ENCODE results near the gene MEA1. TPM values are rescaled to one million over a fixed set of nuclear protein-coding genes. Genes with fewer than 3 reads are reported as not detected.
A peak's percentile ranks its signal among the peaks of the same experiment; 100 is the strongest.

MEA1 gene
- total RNA-seq, 4 donors from 2014 or later: 45.9 to 78.1 (median 61.7) TPM

DNA sequence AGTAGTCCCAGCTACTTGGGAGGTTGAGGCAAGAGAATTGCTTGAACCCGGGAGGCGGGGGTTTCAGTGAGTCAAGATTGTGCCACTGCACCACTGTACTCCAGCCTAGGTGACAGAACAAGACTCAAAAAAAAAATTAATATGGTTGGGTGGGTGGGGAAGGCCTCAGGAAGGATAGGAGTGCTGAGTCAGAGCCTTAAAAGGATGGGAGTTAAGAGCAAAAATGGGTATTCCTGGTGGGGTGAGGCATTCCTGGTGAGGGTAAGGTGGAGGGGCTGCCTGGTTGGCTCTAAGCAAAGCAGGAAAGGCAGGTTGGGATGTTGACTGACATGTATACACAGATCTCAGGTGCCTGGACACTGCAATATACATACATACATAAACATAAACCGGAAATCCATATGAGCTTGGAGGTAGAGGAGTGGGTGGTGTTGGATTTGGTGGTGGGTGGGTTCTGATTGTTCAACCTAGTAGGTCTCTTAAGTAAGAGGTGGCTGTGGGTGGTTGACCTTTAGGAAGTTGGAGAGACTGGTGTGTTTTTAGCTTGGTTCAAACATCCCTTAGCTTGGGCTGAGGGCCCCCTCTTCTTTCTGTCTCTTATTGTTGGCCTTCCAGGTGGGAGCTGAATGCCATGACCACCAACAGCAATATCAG is 6.4 kb upstream of the MEA1 start:
- no peak overlapping the region for H3K27ac ChIP-seq
- H3K4me3 ChIP-seq (replicated peaks in 1 of 3): no peak overlapping the region
- H3K9me3 ChIP-seq: no peaks in the 10 kb centered on the region
- H3K4me1 ChIP-seq: peaks cover 27 to 42% of the 10 kb centered on the region in 2 donors
- TF ChIP-seq POLR2A (IDR thresholded peaks at IDR 0.05): no peak
- TF ChIP-seq CTCF (IDR thresholded peaks at IDR 0.05): no peak
- no peak for DNase-seq
- H3K36me3 ChIP-seq: peaks cover 11 to 14% of the 10 kb centered on the region in 2 donors
- intact Hi-C loops (cut with DNase I): no loop called here
- H3K27me3 ChIP-seq: no peaks in the 10 kb centered on the region
- WGBS, 2 donors: 93 to 94% methylated on average over 3 of the region's 3 CpGs

DNA sequence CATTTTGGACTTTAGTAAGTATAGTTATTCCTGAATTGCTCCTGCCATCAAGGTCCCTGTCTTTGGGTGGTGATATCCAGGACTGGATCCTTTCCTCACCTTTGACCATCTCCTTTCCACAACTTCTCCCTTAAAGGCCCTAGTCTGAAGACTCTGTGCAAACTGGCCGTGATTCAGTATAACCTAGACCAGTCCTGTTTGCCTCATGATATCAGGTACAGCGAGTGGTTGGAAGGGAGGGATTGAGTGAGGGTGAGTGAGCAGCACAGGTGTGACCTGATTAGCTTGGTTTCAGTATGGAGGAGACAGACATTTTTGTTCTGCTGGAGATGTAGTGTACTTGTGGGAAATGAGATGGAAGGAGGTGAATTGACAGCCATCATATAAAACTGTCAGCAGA is 5.4 kb upstream of the MEA1 start:
- Histone ChIP-seq H3K27me3 (no peaks in the 10 kb centered on the region), H3K9me3 (no peaks in the 10 kb centered on the region), H3K4me3 (replicated peaks in 1 of 3) (no peak overlapping the region), H3K36me3 (peaks cover 7 to 11% of the 10 kb centered on the region in 2 donors), H3K4me1 (peaks cover 36 to 48% of the 10 kb centered on the region in 2 donors), H3K27ac (no peak overlapping the region)
- WGBS, 2 donors: 91 to 92% methylated on average over 2 of the region's 2 CpGs
- no peak for DNase-seq
- TF ChIP-seq POLR2A (IDR thresholded peaks at IDR 0.05): no peak
- no peak for TF ChIP-seq CTCF (IDR thresholded peaks at IDR 0.05)
- intact Hi-C loops (cut with DNase I): loop anchor here (5.0 to 10.0 kb wide), 3 partner anchors 33 to 114 kb away; partner anchors contain the start of genes CUL7 and PEX6

GRCh38 chr6:43016943-43017334 is 3.2 kb upstream of the MEA1 start:
- no peak overlapping the region for H3K4me3 ChIP-seq (replicated peaks in 1 of 3)
- H3K9me3 ChIP-seq: no peaks in the 10 kb centered on the region
- peak overlapping the region in 2 of 3 donors; percentile 17 to 64 for H3K27ac ChIP-seq
- WGBS, 2 donors: 78 to 93% methylated on average over 4 to 12 of the region's 12 CpGs
- peaks cover 35 to 47% of the 10 kb centered on the region in 2 donors for H3K4me1 ChIP-seq
- intact Hi-C loops (cut with DNase I): loop anchor here (5.0 to 10.0 kb wide), 3 partner anchors 35 to 112 kb away; partner anchors contain the start of genes CUL7 and PEX6
- TF ChIP-seq POLR2A (IDR thresholded peaks at IDR 0.05) (no peak), CTCF (IDR thresholded peaks at IDR 0.05) (no peak)
- peaks cover 9 to 11% of the 10 kb centered on the region in 2 donors for H3K36me3 ChIP-seq
- no peaks in the 10 kb centered on the region for H3K27me3 ChIP-seq
- DNase-seq: peak in 1 of 2 donors; percentile 23

- DNase-seq: peak; percentile 25 to 37
- WGBS, 2 donors: 63 to 69% methylated on average over 7 of the region's 7 CpGs
- intact Hi-C loops (cut with DNase I): loop anchor here (5.0 to 10.0 kb wide), 3 partner anchors 36 to 112 kb away; partner anchors contain the start of genes CUL7 and PEX6
- Histone ChIP-seq H3K9me3 (no peaks in the 10 kb centered on the region), H3K27ac (peak overlapping the region in 2 of 3 donors; percentile 17 to 64), H3K27me3 (no peaks in the 10 kb centered on the region), H3K36me3 (peaks cover 11 to 13% of the 10 kb centered on the region in 2 donors), H3K4me3 (replicated peaks in 1 of 3) (no peak overlapping the region), H3K4me1 (peaks cover 35 to 47% of the 10 kb centered on the region in 2 donors)
- TF ChIP-seq POLR2A (IDR thresholded peaks at IDR 0.05): no peak
- TF ChIP-seq CTCF (IDR thresholded peaks at IDR 0.05): no peak
These were observed 2.6 kb upstream of the MEA1 start for GRCh38 chr6:43016176-43016942.

Measured in thyroid gland (tissue), 4 donors.